GM21360 (cell line): ENCODE data around the gene RBPJ.
"Not testable (repeated sequence)": the region's sequence is repeated elsewhere in the genome, so short reads cannot be mapped to it uniquely, and the experiment has no call there.

ENCODE experiments used
- ATAC-seq: cut with Tn5 transposase; IDR thresholded peaks from one replicate; pipeline ENCODE4 v1.9.1; 2021; ENCODE audit warnings: mild to moderate bottlenecking, moderate library complexity; ENCODE audit not compliant: unreplicated experiment

RBPJ gene

DNA sequence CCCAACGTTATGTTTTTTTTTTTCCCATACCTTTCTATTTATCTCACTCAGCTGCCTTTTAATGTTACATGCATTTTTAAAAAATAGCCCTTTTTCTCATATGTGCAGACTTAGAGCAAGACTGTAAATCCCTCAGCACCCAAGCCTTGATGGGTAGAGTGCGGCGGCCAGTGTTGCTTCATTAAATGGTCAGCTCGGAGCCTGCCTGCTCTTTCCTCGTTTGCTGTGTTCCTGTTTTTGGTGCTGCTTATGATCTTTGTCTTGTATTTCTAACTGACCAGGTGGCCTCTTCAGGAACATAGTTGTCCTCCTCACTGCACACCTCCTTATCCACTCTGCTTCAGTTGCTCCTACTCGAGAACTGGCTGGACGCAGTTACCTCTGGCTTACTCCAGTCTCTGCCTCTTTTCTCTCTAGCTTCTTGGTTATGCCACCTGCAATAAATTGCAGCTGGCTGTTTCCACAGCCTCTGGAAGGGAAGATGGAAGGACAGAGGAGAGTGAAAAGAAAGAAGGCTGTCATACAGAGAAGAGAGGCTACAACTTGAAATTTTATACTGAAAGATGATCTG is 10.7 kb downstream of the RBPJ start:
- no peak for ATAC-seq

DNA sequence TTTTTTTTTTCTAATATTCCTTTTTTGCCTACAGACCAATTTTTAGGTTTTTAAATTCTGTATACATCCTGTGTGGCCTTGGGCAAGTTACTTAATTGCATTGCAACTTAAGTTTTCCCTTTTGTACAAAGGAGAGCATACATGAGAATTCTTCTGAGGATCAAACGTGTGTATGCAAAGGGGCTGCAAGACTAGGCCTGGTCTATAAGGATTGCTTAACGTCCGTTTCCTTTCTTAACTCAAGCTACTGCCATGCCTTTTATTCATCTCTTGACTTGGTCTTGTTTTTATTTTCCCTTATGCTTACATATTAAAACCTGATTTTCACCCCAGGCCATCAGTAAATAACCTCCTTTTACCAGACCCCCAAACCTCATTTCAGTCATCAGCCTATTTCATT is 13.6 kb downstream of the RBPJ start:
- ATAC-seq: no peak

DNA sequence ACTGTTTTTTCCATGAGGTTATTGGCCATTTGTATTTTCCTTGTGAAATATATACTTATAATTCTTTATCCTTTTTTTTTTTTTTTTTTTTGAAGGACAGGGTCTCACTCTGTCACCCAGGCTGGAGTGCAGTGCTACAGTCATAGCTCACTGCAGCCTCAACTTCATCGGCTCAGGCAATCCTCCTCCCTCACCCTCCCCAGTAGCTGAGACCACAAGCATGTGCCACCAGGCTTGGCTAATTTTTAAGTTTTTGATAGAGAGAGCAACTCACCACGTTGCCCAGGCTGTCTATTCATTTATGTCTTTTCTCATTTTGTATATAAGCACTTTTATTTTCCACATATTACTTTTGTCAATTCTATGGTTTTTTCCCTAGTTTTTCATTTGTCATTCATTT is 16.8 kb downstream of the RBPJ start:
- ATAC-seq: no peak

DNA sequence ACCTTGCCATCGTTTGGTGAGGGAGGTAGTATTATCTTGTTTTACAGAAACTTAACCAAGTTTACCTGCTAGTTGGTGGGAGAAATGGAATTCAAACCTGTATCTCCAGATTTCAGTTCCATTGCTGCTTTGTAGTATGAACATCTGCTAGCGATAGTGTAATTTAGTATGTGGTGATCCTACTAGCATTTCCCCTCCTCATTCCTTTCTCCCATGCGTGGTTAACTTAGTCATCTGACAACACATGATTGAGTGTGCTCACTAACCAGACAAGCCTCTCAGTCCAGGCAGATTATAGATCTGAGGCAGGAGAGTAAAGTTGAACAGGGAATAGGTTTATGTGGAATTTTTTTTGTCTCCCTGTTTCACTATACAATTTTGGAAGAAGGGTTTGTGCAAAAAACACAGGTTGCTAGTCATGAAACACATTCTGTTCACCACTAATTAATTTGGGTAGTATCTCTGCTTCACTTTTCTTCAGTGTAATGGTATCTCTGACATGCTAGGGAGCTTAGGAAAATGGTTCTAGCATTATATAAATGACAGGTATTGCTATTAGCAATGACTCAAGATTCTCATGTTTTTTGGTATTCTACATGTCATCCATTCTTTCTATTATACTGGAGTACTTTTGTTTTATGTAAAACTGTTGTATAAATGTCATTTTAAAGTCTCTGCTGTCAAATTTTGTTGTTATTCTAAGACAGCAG is 21.7 kb downstream of the RBPJ start:
- no peak for ATAC-seq

DNA sequence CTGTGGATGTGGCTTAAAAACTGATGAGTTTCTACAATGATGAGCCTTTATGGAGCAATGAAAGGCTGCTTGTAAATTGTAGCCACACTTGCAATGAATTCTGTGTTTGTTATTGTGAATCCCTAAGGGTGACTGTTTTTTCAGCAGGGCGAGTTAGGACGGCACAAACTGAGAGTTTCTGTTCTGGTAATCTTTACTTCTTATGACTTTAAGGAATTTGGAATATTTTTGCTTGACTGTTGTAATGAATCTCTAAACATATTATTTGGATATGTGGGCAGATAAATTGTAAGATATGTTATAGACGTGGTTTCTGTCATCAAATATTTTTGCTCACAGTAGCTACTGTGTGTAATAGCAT is 22.2 kb downstream of the RBPJ start:
- no peak for ATAC-seq

DNA sequence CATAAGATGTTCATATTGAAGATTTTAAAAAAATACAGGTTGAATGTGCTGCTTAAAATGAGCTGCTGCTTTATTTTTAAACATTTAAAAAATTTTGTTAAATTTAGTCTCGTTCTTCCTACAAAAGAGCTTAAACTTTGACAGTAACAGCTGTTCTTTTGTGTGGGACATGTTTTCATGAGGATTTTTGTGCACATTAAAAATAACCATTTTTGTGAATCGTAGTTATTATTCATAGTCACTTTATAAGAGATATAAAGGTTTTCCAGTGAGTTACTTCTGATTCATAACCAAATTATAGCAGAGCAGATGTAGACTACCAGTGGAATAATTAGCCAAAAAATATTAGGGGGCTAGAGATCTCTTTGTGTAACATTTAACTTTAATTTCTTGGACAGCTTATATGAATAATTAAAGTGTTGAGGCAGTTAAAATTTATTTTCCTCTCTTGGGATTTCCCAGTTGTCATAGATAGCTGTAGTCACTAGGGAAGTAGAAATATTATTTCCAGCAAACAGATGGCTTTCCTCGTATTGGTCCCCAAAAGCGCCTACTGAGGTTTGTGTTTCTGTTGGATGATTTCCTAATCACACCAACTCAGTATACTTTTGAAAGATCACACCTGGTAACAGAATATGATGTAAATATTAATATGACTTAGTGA is 24.2 kb downstream of the RBPJ start:
- no peak for ATAC-seq

DNA sequence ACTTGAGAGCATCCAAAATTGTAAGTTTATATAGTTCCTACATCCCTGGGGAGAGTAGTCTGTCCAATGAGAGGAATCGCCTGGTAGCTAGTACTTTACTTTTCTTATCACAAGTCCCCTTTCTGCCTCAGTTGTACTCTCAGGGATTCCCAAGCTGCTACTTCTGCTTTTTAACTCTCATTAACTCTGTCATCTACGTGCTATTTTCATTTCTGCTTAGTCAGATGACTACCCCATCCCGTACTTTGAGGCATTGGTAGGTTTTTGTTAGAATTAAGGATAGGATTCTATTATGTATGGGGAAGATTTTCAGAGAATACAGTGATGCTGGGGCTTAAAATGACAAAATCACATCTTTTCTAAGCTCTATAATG is 24.7 kb downstream of the RBPJ start:
- no peak for ATAC-seq

DNA sequence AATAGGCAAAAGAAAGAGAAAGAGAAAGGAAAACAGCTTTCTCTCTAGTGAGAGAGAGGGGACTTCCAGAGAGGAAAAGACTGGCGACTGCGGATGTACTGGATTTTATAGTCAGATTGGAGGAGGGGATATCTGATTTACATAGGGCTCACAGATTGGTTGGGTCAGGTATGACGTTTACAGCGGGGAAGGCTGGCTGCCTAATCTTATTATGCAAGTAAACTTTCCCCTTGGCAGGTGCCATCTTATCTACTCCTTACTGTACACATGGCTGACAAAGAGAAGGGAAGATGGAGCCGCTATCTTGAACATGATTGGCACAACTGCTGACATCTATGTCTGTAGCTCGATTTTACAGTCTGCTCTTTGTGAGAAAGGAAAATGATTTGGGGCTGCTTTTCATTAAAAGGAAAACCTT is 25.4 kb downstream of the RBPJ start:
- no peak for ATAC-seq

DNA sequence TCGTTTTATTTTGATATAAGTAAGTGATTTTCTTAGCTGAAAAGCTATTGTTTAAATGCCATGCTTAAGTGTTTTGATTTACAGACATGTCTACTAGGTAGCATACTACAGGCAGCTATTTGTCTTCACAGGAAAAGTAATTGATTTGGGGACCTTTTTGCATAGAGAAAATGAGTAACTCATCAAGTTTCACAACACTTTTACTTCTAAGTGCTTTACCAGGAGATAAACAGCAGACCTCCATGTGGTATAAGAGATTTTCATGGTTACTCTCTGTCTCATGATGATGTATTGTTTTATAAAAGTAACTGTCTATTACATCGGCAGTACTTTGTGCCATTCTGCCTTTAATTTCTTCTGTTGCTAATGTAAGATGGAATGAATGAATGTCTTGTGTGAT is 28.7 kb downstream of the RBPJ start:
- no peak for ATAC-seq

DNA sequence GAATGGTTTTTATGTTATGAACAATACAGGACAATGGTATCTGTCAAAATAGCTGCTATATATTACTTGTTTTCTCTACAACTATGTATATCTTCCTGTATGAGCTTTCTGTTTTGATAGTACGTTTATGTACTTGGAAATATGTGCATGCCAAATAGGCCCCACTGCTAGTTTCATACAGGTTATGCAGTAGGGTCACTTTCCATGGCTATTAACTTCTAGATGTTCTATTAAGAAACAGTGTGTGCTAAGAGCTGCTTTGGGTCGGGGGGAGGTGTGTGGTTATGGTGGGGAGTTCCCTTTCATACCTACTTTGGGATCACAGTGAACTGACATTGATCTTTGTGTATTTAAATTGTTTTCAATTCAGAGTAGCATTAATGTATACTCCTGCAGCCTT is 30.9 kb downstream of the RBPJ start:
- no peak for ATAC-seq

DNA sequence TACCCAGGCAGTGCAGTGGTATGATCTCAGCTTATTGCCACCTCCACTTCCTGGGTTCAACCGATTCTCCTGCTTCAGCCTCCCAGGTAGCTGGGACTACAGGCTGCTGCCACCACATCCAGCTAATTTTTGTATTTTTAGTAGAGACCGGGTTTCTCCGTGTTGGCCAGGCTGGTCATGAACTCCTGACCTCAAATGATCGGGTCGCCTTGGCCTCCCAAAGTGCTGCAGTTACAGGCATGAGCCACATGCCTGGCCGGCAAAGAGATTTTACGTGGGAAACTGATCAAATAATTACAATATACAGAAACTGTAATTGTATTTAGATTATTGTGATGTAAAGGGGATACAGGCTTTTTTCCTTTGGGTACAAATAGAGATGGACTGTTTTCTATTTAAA is 33.7 kb downstream of the RBPJ start:
- no peak for ATAC-seq

DNA sequence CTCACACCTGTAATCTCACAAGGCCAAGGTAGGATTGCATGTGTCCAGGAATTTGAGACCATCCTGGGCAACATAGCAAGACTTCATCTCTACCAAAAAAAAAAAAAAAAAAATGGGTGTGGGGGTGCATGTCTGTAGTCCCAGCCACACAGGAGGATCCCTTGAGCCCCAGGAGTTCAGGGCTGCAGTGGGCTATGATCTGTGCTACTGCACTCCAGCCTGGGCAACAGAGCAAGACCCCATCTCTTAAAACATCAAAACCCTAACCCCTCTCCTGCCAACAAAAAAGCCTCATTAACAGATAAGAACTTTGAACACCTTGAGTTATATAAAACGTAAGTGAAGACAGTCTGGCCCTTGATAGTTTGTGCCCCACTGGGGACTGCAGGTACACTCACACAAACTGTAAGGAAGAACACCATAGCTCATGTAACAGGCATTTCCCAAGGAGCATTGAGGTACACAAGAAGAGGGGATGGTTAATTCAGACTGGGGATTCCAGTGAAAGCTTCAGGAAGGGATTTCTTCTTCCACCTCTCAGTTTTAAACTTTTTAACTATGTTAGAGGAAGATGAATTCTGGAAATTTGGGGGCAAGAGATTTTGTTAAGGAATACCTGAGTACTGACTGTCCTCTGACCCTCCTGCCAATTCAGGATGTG is 34.7 kb downstream of the RBPJ start:
- ATAC-seq: no peak

DNA sequence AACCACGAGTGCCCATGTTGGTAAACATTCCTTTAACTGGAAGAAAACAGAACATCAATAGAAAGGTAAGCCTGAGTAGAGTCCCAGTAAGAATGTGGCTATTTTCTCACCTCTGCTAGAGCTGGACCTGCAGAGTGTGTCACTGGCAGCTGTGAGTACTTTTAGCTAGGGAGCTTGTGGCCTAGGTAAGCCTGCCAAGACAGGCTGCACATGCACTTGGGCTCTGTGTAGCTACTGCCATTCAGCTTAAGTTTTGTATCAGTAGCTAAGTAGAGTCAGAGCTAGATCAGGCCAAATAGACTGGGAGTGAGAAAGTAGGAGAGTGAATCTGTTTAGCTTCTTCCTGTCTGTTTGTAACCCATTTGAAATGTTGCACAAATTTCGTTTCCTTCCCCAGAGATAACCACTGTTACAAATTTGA is 35.3 kb downstream of the RBPJ start:
- ATAC-seq: peak; percentile 62

DNA sequence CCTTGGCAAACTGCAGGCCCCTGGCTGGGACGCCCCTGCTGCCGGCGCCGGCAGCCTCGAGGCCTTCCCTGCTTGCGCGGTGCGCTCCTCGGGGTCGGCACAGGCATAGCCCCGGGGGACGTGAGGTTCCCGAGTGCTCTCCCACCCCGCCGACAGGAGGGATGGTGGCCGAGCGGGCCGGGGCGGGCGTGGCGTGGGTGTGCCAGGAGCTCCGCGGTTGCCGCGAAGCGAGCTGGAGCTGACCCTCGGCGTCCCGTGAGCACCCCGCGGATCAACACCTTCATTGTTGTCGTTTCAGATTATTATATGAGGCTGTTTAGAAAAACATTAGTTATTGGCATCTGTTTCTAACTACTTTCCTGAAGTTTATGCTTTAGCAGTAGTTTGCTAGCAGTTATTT is 38.7 kb downstream of the RBPJ start:
- not testable (repeated sequence) for ATAC-seq

DNA sequence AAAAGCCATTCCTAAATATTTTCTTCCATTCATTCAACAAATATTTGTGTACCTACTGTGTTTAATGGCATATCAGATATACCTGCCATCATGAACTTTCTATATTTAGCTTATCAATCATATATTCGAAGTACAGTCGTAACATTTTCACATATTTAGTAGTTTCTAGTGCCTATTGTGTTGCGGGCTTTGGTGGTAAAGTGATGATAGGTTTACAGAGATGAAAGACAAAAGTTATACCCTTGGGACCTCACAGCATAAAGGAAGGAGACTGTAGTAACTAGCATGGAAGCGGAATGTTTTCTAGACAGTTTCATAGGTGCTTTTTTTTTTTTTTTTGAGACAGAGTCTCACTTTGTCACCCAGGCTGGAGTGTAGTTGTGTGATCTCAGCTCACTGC is 39.5 kb downstream of the RBPJ start:
- ATAC-seq: no peak

DNA sequence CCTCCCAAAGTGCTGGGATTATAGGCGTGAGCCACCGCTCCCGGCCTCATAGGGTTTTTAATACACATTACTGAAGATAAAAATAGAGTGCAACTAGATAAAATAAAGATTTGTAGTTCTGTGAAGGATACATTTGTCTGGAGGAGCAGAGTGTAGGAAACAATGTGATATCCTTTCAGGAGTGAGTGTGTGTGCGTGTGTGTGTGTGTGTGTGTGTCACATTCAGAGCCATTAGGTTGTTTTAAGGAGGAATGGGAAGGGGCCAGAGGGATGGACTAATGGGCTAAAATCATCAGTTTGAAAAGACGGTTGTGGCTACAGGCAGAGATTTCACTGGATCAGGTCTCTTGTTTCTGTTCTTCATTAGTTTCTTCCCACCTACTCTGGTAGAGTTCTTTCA is 40.0 kb downstream of the RBPJ start:
- ATAC-seq: no peak

DNA sequence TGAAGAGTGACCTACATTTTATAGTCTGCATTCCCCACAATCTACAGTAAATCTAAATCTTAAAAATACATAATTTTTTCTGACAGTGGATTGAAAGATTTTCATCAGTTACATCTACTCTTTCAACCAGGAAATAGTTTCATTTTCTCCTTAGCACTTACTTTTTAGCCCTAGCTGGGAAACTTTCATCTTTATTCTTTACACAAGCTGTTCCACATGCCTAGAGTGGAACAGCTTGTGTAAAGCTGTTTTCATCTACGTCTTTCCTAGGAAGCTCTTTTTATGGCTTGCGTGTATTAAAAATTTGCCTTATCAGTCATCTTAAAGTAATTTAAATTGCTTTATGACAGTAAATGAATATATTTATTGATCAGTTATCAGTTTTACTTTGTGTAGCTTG is 40.5 kb downstream of the RBPJ start:
- no peak for ATAC-seq

DNA sequence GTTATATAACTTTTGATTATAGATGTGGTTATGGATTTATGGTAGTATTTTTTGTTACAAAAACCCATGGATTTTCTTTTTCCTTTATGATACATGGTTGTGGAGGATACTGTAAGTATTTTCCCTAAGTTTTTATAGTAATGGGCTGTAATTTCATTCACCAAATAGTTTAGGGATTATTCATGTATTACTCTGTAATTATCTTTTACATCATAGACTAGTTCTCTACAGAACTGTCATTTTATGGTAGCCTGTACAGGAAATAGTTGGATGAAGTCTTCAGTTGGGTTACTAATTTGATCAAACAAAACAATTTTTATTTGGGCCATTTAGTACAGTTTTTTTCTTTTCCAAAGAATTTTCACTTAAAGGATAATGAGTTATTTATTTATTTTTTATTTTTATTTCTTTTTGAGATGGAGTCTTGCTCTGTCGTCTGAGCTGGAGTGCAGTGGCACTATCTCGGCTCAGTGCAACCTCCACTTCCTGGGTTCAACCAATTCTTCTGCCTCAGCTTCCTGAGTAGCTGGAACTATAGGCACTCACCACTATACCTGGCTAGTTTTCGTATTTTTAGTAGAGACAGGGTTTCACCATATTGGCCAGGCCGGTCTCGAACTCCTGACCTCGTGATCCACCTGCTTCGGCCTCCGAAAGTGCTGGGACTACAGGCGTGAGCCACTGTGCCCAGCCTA is 42.1 kb downstream of the RBPJ start:
- no peak for ATAC-seq

DNA sequence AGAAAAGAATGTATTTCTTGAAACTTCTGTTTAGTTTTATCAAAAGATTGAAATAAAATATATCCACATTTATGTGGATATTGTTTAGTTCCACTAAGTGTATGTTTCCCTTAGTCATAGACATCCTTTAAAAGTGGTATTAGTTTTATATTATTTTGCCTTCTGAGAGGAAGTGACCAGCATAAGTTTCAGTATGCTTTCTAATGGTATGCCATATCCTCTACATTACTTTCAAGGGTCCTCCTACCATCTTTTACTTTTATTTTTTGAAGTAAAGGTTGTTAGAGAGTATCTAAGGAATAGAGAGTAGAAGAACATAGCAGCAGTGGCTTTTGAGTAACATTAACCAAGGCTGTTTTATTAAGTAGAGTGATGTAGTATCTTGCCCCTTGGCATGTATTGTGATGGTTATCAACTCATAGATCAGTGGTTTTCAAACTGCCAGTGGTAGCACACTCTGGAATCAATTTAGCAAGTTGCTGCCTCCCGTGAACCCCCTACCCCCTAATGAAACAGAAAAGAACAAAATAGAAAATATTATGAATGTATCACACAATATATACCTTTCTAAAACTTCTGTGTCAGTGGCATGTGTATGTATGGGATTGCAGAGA is 44.8 kb downstream of the RBPJ start:
- no peak for ATAC-seq

DNA sequence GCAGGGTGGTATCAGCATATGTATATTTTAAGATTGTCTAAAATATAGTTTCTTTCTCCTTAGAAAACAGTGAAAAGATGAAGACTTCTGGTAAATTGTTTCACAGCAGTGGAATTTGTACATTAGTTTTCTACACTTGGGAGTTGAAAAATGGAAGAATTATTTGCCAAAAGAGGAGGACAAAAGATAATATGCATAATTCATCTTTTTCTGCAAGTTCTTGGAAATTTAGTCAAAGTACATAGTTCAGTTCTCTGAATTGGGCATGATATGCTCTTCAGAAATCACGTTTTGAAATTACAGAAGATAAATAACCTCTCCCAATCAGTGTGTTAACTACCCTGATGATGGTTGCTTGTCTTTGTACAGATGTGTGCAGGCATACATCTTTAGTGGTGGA is 47.0 kb downstream of the RBPJ start:
- ATAC-seq: no peak

DNA sequence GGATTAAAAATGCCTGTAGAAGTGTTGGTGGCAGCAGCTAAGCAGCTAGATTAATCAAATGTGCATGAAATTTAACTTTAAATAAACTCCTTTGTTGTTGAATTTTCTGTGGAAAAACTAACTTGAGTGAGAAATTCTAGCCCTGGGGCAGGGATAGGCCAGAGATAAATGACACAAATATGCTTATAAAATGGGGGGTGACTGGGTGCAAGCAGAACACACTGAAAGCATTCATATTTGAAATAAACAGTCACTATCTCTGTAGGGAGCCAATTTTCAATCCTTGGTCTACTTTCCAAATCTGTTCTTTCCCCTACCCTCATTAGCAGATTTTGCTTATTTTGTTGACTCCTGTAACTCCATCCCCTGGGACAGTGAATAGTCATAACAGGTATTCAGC is 47.9 kb downstream of the RBPJ start:
- ATAC-seq: no peak
